Right kidney (tissue), 9 donors: Measurements from ENCODE around the gene NSUN4.
"Not testable (repeated sequence)": the region's sequence is repeated elsewhere in the genome, so short reads cannot be mapped to it uniquely, and the experiment has no call there.

Source experiments
- DNase-seq: peaks from one replicate; pipeline ENCODE4 v3.0.0-alpha.2; 2016
- long read RNA-seq, 8 donors: transcript quantifications; one replicate each; lab custom pipeline, GENCODE V29; 2026

The NSUN4 gene
- long read RNA-seq, donor 1, full-length matches to known transcripts = 7 of 7 reads
- long read RNA-seq, donor 1, partial matches to known transcripts = 0 of 7 reads
- long read RNA-seq, donor 1, other reads (novel, unspliced or antisense) = 0 of 7 reads
- long read RNA-seq, donor 2, full-length matches to known transcripts = 4 of 4 reads
- long read RNA-seq, donor 2, partial matches to known transcripts = 0 of 4 reads
- long read RNA-seq, donor 2, other reads (novel, unspliced or antisense) = 0 of 4 reads
- long read RNA-seq, donor 3, transcript NSUN4-204 (6 exons, 2,150 nt) = major isoform, 5 of 6 reads
- long read RNA-seq, donor 3, partial matches to known transcripts = 0 of 6 reads
- long read RNA-seq, donor 3, other reads (novel, unspliced or antisense) = 0 of 6 reads
- long read RNA-seq, donor 4, transcript NSUN4-204 (6 exons, 2,150 nt) = major isoform, 7 of 7 reads
- long read RNA-seq, donor 4, partial matches to known transcripts = 0 of 7 reads
- long read RNA-seq, donor 4, other reads (novel, unspliced or antisense) = 0 of 7 reads
- long read RNA-seq, donor 5, partial matches to known transcripts = 0 of 2 reads
- long read RNA-seq, donor 5, other reads (novel, unspliced or antisense) = 0 of 2 reads
- long read RNA-seq, donor 6, full-length matches to known transcripts = 6 of 6 reads
- long read RNA-seq, donor 6, partial matches to known transcripts = 0 of 6 reads
- long read RNA-seq, donor 6, other reads (novel, unspliced or antisense) = 0 of 6 reads
- long read RNA-seq, donor 7, partial matches to known transcripts = 0 of 3 reads
- long read RNA-seq, donor 7, other reads (novel, unspliced or antisense) = 0 of 3 reads
- long read RNA-seq, donor 8, transcript NSUN4-204 (6 exons, 2,150 nt) = major isoform, 7 of 7 reads
- long read RNA-seq, donor 8, partial matches to known transcripts = 0 of 7 reads
- long read RNA-seq, donor 8, other reads (novel, unspliced or antisense) = 0 of 7 reads

- peak; percentile 91 for DNase-seq
Measured at GRCh38 chr1:46340404-46341221, at the start of gene NSUN4. Gene NSUN4, plus strand, starts transcription at chr1:46340807. Its CDS starts 20 bp downstream, at chr1:46340827.

GRCh38 chr1:46295306-46295705, 45.3 kb upstream of the NSUN4 start:
- DNase-seq = no peak

- DNase-seq = no peak
Measured at GRCh38 chr1:46298387-46298786, 42.2 kb upstream of the NSUN4 start.

- DNase-seq = peak; percentile 15
Measured at GRCh38 chr1:46300673-46301405, 39.8 kb upstream of the NSUN4 start.

GRCh38 chr1:46301406-46301807, 39.2 kb upstream of the NSUN4 start:
- no peak for DNase-seq

- DNase-seq = peak; percentile 91
Measured at GRCh38 chr1:46301808-46302640, 38.6 kb upstream of the NSUN4 start.

- DNase-seq = peak; percentile 93
Measured at GRCh38 chr1:46302641-46303037, 38.0 kb upstream of the NSUN4 start.

GRCh38 chr1:46303038-46303871, 37.4 kb upstream of the NSUN4 start, which contains the start of the genes LRRC41 and UQCRH:
Gene LRRC41, minus strand, starts transcription at chr1:46303616. Its CDS starts 294 bp downstream, at chr1:46303322.
Gene UQCRH, plus strand, starts transcription at chr1:46303698. Its CDS starts 69 bp downstream, at chr1:46303767.
- peak; percentile 98 for DNase-seq

- DNase-seq = no peak
Measured at GRCh38 chr1:46303872-46304326, 36.7 kb upstream of the NSUN4 start.

GRCh38 chr1:46306159-46306530, 34.5 kb upstream of the NSUN4 start:
- DNase-seq = no peak

- no peak for DNase-seq
Measured at GRCh38 chr1:46309401-46310159, 31.0 kb upstream of the NSUN4 start.

- no peak for DNase-seq
Measured at GRCh38 chr1:46310321-46310720, 30.3 kb upstream of the NSUN4 start.

GRCh38 chr1:46315669-46316403, 24.8 kb upstream of the NSUN4 start:
- no peak for DNase-seq

- no peak for DNase-seq
Measured at GRCh38 chr1:46317323-46317722, 23.3 kb upstream of the NSUN4 start.

- not testable (repeated sequence) for DNase-seq
Measured at GRCh38 chr1:46319301-46319700, 21.3 kb upstream of the NSUN4 start.

GRCh38 chr1:46319960-46320914, 20.4 kb upstream of the NSUN4 start:
- DNase-seq = peak; percentile 17
